HuH-7.5 (cell line): ENCODE results near the gene UMODL1.
"Not testable (repeated sequence)": the region's sequence is repeated elsewhere in the genome, so short reads cannot be mapped to it uniquely, and the experiment has no call there.

Experiments
- DNase-seq: peaks from one replicate; pipeline ENCODE4 v3.0.0; 2011; ENCODE audit warnings: low spot score

Gene UMODL1

GRCh38 chr21:42061195-42061985 lies 9.7 kb upstream of the UMODL1 start:
- DNase-seq = no peak

- no peak for DNase-seq
Observed at GRCh38 chr21:42061986-42062235, 9.2 kb upstream of the UMODL1 start.

- no peak for DNase-seq
Observed at GRCh38 chr21:42062236-42063022, 8.7 kb upstream of the UMODL1 start.

GRCh38 chr21:42063191-42063570 lies 7.9 kb upstream of the UMODL1 start:
- DNase-seq = no peak

- DNase-seq = no peak
Observed at GRCh38 chr21:42063571-42064521, 7.3 kb upstream of the UMODL1 start.

- no peak for DNase-seq
Observed at GRCh38 chr21:42066521-42066920, 4.6 kb upstream of the UMODL1 start.

- no peak for DNase-seq
Observed at GRCh38 chr21:42067531-42068255, 3.4 kb upstream of the UMODL1 start.

- no peak for DNase-seq
Observed at GRCh38 chr21:42068256-42068545, 2.9 kb upstream of the UMODL1 start.

- DNase-seq = no peak
Observed at GRCh38 chr21:42068592-42068991, 2.5 kb upstream of the UMODL1 start.

- DNase-seq = no peak
Observed at GRCh38 chr21:42069327-42069726, 1.8 kb upstream of the UMODL1 start.

GRCh38 chr21:42069843-42070242 lies 1.3 kb upstream of the UMODL1 start:
- DNase-seq = no peak

GRCh38 chr21:42073145-42074099 lies 2.3 kb downstream of the UMODL1 start:
- no peak for DNase-seq

- DNase-seq = no peak
Observed at GRCh38 chr21:42075686-42076471, 4.8 kb downstream of the UMODL1 start.

- not testable (repeated sequence) for DNase-seq
Observed at GRCh38 chr21:42077685-42078238, 6.6 kb downstream of the UMODL1 start.

- not testable (repeated sequence) for DNase-seq
Observed at GRCh38 chr21:42078247-42079007, 7.3 kb downstream of the UMODL1 start.

GRCh38 chr21:42079008-42079938 lies 8.2 kb downstream of the UMODL1 start:
- DNase-seq = no peak

GRCh38 chr21:42079939-42080787 lies 9.0 kb downstream of the UMODL1 start:
- DNase-seq = no peak
